HepG2 (cell line): Measurements from ENCODE around the gene TCAIM. TPM values are rescaled to one million over a fixed set of nuclear protein-coding genes. Genes with fewer than 3 reads are reported as not detected.
A peak's percentile ranks its signal among the peaks of the same experiment; 100 is the strongest.

Source experiments
- CEBPZ ChIP-seq: IDR thresholded peaks from 2 replicates; pipeline ENCODE4 v1.6.1; 2012; ENCODE audit warnings: low read length, improper control_type of control experiment
- FOXP4 ChIP-seq: sonication (generic); formaldehyde crosslinking; IDR thresholded peaks from 2 replicates; pipeline ENCODE4 v1.4.0; 2020; ENCODE audit warnings: missing genetic modification reagents
- HDAC6 ChIP-seq: fragments of 200-600 bp; sonication (generic); IDR thresholded peaks from 2 replicates; pipeline ENCODE4 v1.7.0; 2017; ENCODE audit warnings: mild to moderate bottlenecking, antibody characterized with exemption, low read length, low read depth
- HNRNPH1 ChIP-seq: fragments of 200-400 bp; formaldehyde crosslinking; optimal IDR thresholded peaks from 2 replicates; pipeline ENCODE3; 2017; ENCODE audit warnings: mild to moderate bottlenecking, low read depth, low read length
- KAT8 ChIP-seq: IDR thresholded peaks from 2 replicates; pipeline ENCODE4 v1.6.1; 2016; ENCODE audit warnings: missing genetic modification reagents, missing compliant biosample characterization
- SOX6 ChIP-seq, 2 experiments: fragments of 450-650 bp in 1 of 2; sonication (generic) in 1 of 2; formaldehyde crosslinking in 1 of 2; IDR thresholded peaks; 2 replicates each; pipeline versions ENCODE4 v1.4.0 to v1.6.1; 2017 to 2020; ENCODE audit warnings: antibody characterized with exemption in 1 of 2, mild to moderate bottlenecking in 1 of 2, missing genetic modification reagents in 1 of 2
- THRA ChIP-seq: sonication (generic); formaldehyde crosslinking; IDR thresholded peaks from 2 replicates; pipeline ENCODE4 v1.4.0; 2020; ENCODE audit warnings: missing genetic modification reagents, borderline replicate concordance
- U2AF2 ChIP-seq: fragments of 200-400 bp; formaldehyde crosslinking; IDR thresholded peaks from 2 replicates; pipeline ENCODE4 v1.6.1; 2017; ENCODE audit warnings: low read depth, mild to moderate bottlenecking, low read length
- ZNF256 ChIP-seq: sonication (generic); formaldehyde crosslinking; conservative IDR thresholded peaks from 2 replicates; pipeline ENCODE4 v1.4.0; 2020; ENCODE audit warnings: missing genetic modification reagents
- ZNF891 ChIP-seq: sonication (generic); formaldehyde crosslinking; IDR thresholded peaks from 2 replicates; pipeline ENCODE4 v1.5.0; 2020; ENCODE audit warnings: mild to moderate bottlenecking, missing genetic modification reagents
- polyA plus RNA-seq, 8 experiments: library from polyadenylated mRNA; depleted of rRNA in 3 of 8; stranded (reverse) in 7 of 8; unstranded in 1 of 8; fragments of >200 nt; fragmentation: Illumina TruSeq in 4 of 8; extraction: Trizol in 4 of 8; gene quantifications; 2 replicates each; pipeline versions ENCODE4 v1.2.1 to v1.2.3, GENCODE V29; 2011 to 2016; ENCODE audit warnings: low read depth in 4 of 8, missing spikeins in 1 of 8, mixed read lengths in 1 of 8; ENCODE audit not compliant: insufficient read depth in 1 of 8
- total RNA-seq, 5 experiments: library from RNA; depleted of rRNA; stranded (reverse); fragments of >200 nt; fragmentation: Illumina TruSeq; extraction: Trizol; gene quantifications; 2 replicates each; pipeline ENCODE4 v1.2.3, GENCODE V29; 2016; ENCODE audit warnings: low read depth in 1 of 5

Gene TCAIM
- total and polyA plus RNA-seq, 2 of the 13 experiments (the other 11 are each of a cell fraction or from before 2014, with no cell fraction given), result 16.9 to 22.6 TPM

- TF ChIP-seq CEBPZ (no peak), ZNF891 (no peak), FOXP4 (CRISPR knock-in tag) (peak; percentile 34; the same call in 1 of the 2 replicates), U2AF2 (no peak), HDAC6 (no peak), HNRNPH1 (no peak), SOX6 (IDR thresholded peaks at IDR 0.05) (no peak), SOX6 (CRISPR knock-in tag; IDR thresholded peaks at IDR 0.05) (peak; percentile 55; the same call in 1 of the 2 replicates), ZNF256 (CRISPR knock-in tag) (no peak), THRA (no peak), KAT8 (CRISPR knock-in tag) (no peak)
These were observed 25.0 kb downstream of the TCAIM start (continued) for GRCh38 chr3:44363591-44363990.
